Activated naive CD4-positive, alpha-beta T cell (primary cell): ENCODE measurements around the gene EMC8.

ENCODE experiments used
- DNase-seq, 4 experiments: peaks; one replicate each; lab custom pipeline; 2025; lab: John Stamatoyannopoulos, UW

Gene EMC8

DNA sequence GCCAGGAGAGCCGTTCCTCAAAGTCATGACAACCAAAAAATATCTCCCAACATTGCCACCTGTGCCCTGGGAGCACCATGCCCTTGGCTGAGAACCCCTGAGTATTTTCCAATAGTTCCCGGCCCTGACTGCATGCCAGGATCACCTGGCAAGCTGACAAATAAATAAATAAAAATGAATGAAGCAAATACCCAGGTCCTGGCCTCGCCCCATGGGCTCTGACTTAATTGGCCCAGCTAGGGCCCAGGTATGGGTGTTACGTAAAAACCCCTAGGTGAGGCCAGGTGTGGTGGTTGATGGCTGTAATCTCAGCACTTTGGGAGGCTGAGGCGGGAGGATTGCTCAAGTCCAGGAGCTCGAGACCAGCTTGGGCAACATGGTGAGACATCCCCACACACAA, 45.8 kb downstream of the EMC8 start:
- DNase-seq, result no peak

DNA sequence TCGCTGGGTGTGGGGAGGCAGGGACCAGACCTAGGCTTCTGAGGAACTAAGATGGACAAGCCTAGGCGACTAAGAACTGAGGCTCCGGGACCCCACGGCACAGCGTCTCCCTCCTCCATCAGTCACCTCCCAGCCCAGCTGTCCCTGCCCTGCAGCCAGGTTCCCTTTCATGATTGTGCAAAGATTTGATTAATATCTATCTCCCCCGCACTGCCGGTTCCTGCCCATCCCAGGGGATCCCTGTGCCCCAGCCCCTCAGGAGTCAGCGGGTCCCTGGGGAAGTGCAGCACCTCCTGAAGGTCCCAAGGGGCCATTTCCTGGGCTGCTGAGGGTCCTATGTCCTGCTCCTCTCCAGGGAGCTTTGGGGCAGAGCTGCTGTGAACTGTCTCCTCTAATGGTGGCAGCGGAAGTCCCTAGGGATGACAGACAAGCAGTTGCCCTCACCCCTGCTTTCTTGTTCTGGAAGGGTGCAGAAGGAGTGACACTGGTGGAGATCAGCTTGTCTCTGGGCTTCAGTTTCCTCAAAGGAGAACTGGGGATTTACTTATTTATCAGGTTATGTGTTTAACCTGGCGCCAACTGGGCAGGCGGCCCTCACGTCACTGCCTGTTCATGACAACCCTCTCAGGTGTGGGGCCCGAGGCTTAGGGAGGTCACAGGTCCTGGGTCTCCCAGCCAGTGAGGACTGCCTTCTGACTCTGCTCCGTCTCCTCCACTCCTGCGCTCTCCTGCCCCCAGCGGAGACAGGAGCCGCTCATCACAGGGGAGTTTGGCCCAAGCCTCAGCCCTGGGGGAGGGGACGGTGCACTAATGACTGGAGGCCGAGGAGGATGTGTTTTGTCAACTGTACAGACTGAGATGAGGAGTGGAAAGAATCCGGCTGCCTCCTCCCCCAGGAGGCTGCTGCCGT, 46.6 kb downstream of the EMC8 start:
- no peak for DNase-seq

DNA sequence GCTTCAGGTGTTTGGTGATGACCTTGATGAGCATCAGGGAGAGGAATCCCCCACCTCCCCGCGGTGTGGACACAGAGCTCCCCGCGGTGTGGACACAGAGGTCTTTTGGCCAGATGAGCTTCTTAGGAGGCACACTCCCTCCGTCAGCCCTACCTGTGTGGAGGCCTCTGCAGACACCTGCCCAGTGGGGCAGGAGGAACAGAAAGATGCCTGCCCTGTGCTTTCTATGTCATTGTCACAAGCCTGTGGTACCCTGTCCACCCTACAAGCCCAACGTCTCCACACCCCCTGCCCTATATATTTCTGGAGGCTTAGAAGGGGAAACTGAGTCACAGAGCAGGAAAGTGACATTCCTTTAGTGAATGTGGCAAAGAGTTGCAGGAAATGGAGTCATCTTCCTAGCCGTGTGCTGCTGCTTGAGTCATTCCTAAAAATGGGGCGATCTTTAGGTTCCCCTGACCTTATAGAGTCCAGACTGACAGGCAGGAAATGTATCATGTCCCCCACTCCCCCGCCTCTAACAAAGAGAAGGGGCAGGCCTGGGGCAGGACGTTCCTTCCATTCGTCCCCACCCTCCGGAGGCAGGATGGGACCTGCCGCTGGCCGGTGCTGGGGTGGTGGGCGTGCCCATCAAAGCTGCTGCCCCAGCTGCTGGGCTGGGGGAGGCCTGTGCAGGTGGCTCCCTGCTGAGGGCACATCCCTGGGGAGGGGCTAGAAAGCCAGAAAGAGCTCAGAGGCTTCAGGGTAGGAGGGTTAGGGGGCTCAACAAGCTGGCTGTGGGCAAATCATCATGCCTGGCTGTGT, 47.4 kb downstream of the EMC8 start:
- no peak for DNase-seq

DNA sequence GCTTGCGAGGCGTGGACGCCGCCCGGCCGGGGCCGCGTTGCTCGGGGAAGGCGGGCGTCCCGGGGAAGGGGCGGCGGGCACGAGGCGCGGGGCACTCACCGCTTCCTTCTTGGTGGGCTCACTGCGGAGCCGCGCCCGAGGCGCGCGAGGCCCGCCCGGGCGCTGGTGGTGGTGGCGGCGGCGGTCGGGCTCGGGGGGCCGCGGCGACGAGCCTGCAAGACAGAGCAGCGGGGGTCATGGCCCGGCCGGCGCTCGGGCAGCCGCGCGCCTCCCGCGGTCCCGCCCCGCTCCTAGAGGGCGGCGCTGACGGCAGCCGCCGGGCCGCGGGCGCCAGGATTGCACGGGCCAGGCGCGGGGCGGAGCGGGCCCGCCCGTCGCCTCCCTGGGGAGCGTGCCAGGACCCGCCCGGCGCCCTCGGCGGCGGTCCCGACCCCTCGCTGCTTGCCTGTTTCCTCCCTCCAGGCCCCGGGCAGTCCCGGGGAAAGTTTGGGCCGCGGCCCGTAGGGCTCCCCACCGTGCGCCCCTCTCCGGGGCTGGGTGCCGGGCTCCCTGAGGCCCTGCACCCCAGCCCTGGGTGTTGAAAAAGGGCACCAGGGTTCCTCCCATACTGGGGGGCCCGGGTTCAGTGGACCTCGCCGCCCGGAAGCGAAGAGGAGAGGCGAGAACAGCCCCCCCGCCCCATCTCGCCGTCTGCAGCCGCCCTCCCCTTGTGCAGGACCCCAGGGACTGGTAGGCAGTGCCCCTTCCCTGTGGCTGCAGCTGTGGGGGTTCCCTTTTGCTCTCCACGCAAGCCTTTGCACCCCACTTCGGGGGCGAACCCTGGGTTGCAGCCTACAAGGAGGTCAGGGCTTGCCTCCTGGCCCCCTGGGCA, 48.3 kb downstream of the EMC8 start, which contains the start of gene C16orf74:
TSS of gene C16orf74 (minus strand) at position 270 of the 871 bp plus-strand sequence. CDS start 15,879 bp downstream, outside the sequence.
- DNase-seq, result no peak

DNA sequence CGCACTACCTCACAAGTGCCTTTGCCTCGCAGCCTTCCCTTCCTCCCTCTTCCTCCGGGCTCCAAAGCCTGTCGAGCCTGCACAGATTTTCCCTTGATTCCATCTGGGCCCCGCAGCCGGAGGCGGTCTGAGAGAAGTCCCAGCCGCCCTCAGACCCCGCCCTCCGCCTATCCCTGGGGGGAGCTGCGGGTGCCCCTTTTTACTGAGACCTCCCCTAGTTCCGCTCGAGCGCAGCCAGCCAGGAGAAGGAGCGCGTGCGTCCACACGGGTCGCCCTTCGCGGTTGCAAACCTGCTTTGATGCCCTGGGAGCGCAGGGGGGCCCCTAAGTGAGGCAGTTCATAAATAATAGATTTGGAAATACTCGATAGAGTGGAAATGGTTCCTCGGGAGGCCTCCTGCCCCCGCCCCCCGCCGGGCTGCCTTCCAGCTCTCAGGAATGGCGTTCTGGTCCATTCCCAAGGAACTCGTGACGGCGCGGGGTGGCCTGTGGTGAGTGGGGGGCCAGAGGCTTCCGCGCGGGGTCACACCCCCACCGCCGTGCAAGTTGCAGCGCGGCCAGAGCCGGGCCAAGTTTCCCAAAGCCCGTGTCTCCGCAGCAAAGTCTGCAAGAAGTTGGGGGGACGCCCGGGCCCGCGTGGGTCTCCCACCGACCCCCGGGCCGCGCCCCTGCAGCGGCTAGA, 49.1 kb downstream of the EMC8 start:
- DNase-seq, result no peak

DNA sequence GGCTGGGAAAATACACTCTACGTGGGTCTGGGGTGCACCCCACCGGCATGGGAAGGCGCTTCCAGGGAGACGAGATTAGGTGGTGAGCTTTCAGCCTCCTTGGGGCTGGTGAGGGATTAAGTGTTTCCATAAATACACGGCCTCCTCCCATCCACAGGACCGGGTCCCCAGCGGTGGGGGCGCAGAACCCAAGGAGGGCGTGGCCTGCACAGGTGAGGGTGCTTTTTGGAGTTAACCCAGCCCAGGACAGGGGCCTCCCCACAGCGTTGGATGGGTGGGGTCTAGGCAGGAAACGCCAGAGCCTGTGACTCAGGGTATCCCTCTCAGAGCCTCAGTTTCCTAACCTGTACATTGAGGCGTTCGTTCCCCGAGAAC, 49.6 kb downstream of the EMC8 start:
- no peak for DNase-seq

DNA sequence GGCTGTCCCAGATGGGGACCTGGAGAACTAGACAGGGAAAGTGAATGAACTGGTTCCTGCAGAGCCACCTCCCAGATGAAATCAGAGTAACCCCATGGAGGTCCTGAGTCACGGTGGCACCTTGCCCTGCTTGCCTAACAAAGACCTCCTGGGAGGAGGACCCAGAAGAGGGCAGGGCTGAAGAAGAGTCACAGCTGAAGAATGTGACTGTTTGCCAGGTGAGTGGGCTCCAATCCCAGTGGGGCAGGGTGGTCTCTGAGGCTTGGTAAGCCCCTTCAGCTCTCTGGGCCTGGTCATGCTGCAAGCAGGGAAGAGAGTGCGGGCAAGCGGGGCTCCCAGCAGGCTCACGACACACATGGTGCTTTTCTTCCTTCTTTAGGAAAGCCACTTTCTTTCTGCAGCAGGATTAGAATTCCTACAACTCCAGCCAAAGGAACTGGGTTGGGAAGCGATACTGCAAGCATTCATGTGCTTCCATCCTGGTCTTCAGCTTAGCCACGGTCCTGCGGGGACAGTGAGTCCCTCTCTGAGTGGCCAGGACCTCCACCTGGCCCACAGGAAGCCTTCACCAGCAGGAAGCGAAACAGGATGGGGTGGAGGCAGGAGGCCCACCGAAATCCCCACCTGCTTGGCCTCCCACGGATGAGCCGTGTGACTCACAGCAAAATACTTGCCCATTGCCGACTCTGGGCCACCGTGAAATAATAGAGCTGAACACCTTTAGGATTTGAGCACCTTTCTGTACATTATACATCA, 52.7 kb downstream of the EMC8 start:
- no peak for DNase-seq

DNA sequence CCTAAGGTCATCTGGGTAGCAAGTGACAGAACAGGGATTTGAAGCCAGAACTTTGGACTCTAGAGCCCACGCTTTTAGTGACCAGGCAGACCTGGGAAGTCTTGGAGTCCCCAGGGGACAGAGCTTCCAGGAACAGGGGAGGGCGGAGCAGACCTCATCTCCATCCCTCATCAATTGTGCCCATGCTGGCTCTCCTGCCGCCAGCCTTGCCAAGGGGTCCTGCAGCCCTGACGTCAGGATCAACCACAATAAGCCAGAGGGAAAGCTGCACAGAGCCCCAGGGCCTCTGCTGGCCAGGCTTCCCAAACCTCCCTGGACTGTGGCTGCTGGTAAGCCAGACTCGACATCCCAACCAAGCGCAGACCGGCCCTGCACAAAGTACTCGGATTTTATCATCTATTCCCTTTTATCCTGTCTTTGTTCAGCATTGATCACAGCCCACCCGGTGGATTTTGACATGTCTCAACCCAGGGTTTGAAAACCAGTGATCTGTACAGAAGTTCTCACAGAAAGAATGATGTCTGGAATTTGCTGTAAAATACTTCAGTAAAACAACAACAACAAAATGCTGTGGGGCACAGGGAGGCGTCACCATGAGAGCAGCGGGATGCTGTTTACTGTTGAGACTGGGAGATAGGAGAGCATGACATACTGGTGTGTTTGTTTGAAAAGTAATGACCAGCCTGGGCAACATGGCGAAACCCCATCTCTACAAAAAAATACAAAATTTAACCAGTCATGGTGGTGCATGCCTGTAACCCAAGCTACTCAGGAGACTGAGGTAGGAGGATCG, 60.2 kb downstream of the EMC8 start:
- DNase-seq, result no peak

DNA sequence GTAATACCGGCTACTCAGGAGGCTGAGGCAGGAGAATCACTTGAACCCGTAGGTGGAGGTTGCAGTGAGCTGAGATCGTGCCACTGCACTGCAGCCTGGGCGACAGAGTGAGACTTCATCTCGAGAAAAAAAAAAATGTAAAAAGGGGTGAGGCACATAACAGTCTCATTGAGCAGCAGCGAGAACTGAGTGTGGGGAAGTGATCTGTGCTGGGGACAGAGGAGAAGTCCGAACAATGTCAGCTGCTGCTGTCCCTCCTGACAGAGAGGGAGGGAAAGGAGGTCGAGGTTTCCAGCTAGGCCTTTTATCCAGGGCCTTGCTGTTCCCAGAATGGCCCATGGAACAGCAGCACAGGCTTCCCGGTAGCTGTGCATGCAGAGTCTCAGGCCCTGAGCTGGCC, 62.4 kb downstream of the EMC8 start:
- no peak for DNase-seq

DNA sequence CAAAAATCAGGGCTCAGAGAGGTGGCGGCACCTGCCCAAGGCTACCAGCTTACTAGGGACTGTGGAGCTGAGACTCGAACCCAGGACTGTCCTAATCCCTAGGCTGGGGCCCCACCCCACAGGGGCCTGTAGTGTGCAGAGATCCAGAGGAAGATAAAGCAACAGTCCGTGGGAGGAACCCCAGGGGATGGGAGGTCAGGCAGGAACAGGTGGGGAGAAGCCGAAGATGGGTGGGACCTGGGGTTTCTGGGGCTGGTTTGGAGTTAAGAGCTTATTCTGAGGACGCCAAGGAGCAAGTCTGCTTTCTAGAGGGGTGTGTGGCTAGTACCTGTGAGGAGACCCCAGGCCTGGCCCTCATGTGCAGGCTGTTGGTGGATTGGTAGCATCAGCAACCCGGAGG, 63.4 kb downstream of the EMC8 start:
- no peak for DNase-seq

DNA sequence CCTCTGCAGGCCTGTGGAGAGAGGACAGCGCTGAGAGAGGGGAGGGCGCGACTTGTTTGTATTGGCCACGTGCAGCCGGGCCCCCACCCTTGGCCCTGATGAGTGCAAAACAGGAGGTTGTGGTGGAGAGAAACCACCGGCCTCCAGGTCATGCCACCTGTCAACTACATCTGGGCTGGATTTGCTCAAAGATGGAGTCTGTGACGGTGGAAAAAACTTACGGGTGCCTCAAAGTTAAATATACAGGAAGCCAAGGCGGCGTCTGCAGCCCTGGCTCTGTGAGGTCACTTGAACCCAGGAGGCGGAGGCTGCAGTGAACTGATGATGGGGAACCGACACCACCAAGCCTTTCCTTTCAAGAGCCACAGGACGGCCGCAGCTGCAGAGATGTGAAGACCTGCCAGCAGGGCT, 64.1 kb downstream of the EMC8 start:
- peak in 2 of 4 experiments; percentile 29 to 40 for DNase-seq

DNA sequence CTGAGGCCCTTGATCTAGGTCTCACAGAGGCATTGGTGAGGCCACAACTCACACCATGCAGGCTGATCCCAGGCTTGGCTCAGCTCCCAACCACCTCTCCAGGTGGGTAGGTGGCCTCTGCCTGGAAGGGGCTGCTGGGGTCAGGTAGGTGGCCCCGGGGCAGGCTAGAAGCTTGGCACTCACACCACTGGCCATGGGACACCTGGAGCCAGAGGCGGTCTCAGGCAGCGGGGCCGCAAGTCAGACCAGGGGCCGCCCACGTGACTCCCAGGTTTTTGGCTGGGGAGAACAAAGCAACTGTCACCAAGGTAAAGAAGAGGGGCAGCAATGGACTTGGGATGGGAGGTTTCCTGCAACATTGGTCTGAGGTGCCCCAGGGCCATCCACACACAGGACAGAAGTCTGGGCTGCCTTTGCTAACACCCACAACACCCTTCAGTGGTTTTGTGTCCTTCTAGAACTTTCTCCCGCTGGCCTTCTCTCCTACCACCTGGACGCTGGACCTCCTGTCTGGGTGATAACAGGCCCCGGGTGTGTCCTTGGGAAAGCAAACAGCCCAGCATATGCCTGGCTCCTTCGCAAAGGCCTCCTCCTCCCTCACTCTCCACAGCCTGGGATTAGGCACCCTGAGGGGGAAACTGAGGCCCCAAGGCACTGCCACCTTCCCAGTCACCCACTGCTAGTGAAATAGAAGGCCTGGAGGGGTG, 64.9 kb downstream of the EMC8 start:
- no peak for DNase-seq

DNA sequence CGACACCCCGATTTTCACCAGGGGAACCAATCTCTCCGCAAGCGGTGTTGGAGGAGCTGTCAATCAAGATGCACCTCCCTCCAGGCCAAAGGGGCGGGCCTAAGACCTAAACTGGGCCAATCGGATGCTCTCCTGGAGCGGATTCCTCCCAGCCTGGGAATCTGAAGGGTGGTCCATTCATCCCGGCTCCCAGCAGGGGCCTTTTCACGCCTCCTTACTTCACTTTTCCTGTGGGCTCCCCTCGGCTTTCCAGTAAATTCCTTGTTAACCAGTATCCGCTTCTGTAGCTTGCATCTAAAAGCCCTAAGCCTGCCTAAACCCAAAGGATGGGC, 65.5 kb downstream of the EMC8 start:
- DNase-seq, result no peak

DNA sequence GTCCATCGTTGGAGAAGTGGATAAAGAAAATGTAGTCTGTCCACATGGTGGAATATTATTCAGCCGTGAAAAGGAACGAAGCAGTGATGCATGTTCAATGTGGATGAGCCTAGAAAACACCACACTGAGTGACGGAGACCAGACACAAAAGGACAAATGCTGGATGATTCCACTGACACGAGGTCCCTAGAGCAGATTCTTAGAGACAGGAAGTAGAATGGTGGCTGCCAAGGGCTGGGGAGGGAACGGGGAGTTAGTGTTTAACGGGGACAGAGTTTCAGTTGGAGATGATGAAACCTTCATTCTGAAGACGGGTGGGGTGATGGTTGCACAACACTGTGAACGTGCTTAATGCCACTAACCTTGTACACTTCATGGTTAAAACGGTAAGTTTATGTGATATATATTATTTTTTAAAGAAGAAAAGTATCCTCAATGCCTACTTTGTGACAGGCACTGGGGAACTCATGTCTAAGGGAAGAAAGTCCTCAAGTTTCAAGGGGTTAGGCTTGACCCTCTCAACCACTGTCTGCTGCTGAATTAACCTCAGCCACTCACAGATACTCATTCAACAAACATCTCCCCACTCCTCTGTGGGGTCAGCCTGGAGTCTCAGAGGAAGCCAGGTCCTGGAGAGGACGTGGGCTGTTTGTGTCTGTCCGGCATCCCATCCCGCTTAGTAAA, 66.0 kb downstream of the EMC8 start:
- no peak for DNase-seq

DNA sequence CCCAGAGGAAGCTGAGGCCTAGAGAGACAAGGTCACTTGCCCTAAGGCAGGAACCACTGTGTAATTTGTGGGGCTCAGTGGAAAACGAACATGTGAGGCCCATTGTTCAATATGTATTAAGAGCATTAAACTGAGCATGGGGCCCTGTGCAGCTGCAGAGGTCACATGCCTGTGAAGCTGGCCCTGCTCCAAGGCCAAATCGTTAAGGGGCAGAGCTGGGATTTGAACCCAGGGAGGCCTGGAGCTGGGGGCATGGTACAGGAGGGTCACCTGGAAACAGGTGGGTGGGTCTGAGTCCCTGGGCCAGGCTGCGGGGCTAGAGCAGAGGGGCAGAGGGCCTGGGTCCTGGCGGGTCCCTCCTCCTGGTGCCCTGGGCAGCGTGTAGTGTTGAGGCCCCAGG, 68.2 kb downstream of the EMC8 start:
- DNase-seq, result no peak

DNA sequence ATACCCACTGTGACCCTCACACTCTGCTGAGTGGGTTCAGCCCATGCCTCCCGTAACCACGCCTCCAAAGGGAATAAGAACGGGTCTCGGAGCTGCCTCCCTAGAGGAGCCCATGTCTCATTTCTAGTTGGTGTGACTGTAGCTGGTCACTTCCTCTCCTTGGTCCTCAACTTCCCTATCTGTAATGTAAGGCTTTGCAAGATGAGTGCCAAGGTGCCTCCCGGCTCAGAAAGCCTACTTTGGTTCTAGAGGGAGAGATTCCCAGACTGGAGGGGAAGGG, 69.2 kb downstream of the EMC8 start:
- DNase-seq, result no peak

DNA sequence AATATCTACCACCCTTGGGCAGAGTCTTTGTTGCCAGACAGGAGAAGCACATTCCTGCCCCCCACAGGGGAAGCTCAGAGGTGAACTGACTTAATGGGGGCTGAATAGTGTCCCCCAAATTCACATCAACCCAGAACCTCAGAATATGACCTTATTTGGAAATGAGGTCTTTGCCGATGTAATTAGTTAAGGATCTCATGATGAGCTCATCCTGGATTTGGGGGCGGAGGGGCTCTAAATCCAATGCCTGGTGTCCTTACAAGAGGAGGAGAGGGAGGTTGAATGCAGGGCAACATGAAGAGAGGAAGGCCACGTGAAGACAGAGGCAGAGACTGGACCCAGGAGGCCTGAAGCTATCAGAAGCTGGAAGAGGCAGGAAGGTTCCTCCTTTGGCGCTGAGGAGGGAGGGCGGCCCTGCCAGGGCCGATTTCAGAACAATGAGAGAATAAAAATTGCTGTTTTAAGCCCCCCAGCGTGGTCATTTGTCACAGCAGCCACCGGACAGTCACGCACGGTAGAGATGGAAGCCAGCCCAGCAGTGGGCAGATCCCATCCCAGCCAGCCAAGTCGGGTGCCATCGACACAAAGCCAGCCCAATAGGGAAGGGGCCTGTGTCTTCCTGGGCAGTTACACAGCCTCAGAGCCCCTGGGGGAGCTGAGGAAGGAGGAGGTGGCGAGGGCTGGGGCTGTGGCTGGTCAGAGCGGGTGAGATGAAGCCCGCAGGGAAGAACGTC, 69.7 kb downstream of the EMC8 start:
- DNase-seq, result no peak

DNA sequence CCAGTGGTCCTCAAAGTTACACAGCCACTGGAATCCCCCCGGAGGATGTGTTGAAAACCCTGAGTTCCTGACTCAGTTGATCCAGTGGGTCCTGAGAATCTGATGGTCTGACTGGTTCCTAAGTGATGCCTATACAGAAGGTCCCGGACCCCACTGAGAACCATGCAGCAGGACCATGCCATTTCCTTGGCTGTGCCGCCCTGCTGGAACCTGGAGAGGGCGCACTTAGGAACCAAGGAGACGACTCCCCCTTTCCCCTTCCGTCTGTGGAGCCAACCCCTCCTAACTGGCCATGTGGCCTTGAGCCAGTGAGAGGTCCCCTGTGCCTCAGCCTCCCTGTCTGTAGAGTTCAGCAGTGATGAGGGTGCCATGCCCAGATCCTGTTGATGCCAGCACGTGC, 70.5 kb downstream of the EMC8 start:
- DNase-seq, result no peak
